Lower leg skin (tissue), 3 donors: Measurements from ENCODE around the gene RAB43.
"Not testable (repeated sequence)": the region's sequence is repeated elsewhere in the genome, so short reads cannot be mapped to it uniquely, and the experiment has no call there.

Experiments used
- POLR2A ChIP-seq, 2 donors: fragments of 450-650 bp; IDR thresholded peaks; one replicate each; pipeline ENCODE4 v1.6.1; 2016 to 2017; ENCODE audit warnings: antibody characterized with exemption in 2 of 2, mild to moderate bottlenecking in 1 of 2, moderate library complexity in 1 of 2
- TF ChIP-seq, protein P1 (sequence below), 3 donors: fragments of 450-650 bp; IDR thresholded peaks; one replicate each; pipeline ENCODE4 v1.5.1; 2016; ENCODE audit warnings: antibody characterized with exemption in 3 of 3, mild to moderate bottlenecking in 3 of 3, moderate library complexity in 2 of 3

DNA sequence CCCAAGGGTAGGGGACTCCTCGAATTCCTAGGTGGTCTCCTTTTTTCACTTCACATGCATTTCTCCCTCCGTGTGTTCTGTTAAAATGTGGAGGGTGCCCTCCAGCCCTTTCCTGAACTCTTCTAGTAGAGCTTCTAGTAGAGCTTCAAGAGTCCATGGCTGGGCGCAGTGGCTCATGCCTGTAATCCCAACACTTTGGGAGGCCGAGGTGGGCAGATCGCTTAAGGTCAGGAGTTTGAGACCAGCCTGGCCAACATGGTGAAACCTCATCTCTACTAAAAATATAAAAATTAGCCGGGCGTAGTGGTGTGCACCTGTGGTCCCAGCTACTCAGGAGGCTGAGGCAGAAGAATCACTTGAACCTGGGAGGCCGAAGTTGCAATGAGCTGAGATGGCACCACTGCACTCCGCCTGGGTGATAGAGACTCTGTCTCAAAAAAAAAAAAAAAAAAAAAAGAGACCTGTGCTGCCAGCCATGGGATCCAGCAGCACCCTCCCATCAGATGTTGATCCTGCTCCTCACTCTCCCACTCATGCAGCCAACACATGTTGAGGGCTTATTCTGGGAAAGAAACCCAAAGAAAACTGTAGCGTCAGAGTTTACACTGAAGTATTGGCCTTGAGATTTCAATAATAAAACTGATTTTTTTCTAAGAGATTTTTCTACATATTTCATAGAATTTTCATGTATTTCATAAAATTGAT lies 10.4 kb downstream of the RAB43 start:
- TF ChIP-seq, protein P1, sequence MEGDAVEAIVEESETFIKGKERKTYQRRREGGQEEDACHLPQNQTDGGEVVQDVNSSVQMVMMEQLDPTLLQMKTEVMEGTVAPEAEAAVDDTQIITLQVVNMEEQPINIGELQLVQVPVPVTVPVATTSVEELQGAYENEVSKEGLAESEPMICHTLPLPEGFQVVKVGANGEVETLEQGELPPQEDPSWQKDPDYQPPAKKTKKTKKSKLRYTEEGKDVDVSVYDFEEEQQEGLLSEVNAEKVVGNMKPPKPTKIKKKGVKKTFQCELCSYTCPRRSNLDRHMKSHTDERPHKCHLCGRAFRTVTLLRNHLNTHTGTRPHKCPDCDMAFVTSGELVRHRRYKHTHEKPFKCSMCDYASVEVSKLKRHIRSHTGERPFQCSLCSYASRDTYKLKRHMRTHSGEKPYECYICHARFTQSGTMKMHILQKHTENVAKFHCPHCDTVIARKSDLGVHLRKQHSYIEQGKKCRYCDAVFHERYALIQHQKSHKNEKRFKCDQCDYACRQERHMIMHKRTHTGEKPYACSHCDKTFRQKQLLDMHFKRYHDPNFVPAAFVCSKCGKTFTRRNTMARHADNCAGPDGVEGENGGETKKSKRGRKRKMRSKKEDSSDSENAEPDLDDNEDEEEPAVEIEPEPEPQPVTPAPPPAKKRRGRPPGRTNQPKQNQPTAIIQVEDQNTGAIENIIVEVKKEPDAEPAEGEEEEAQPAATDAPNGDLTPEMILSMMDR (IDR thresholded peaks at IDR 0.05) = not testable (repeated sequence)
- TF ChIP-seq POLR2A (IDR thresholded peaks at IDR 0.05) = not testable (repeated sequence)
